ENCODE results near the gene LARP1B. TPM values are rescaled to one million over a fixed set of nuclear protein-coding genes. Genes with fewer than 3 reads are reported as not detected.

The LARP1B gene
- total RNA-seq, 1 experiment from 2014 or later: 31.1 TPM

GRCh38 chr4:128060699-128061565 is at the start of gene LARP1B (continued):
- TF ChIP-seq, protein P1, sequence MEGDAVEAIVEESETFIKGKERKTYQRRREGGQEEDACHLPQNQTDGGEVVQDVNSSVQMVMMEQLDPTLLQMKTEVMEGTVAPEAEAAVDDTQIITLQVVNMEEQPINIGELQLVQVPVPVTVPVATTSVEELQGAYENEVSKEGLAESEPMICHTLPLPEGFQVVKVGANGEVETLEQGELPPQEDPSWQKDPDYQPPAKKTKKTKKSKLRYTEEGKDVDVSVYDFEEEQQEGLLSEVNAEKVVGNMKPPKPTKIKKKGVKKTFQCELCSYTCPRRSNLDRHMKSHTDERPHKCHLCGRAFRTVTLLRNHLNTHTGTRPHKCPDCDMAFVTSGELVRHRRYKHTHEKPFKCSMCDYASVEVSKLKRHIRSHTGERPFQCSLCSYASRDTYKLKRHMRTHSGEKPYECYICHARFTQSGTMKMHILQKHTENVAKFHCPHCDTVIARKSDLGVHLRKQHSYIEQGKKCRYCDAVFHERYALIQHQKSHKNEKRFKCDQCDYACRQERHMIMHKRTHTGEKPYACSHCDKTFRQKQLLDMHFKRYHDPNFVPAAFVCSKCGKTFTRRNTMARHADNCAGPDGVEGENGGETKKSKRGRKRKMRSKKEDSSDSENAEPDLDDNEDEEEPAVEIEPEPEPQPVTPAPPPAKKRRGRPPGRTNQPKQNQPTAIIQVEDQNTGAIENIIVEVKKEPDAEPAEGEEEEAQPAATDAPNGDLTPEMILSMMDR (IDR thresholded peaks at IDR 0.05 in 2 of 3, conservative IDR thresholded peaks at IDR 0.05 in 1 of 3; ENCODE audit: borderline replicate concordance in 1 of 3, insufficient read depth in 1 of 3, low read depth in 2 of 3, low read length in 2 of 3): no peak
- no peak for TF ChIP-seq FOSL1 (IDR thresholded peaks at IDR 0.05; ENCODE audit: low read depth)
- TF ChIP-seq, protein P2, sequence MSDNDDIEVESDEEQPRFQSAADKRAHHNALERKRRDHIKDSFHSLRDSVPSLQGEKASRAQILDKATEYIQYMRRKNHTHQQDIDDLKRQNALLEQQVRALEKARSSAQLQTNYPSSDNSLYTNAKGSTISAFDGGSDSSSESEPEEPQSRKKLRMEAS (IDR thresholded peaks at IDR 0.05): peak; percentile 83

DNA sequence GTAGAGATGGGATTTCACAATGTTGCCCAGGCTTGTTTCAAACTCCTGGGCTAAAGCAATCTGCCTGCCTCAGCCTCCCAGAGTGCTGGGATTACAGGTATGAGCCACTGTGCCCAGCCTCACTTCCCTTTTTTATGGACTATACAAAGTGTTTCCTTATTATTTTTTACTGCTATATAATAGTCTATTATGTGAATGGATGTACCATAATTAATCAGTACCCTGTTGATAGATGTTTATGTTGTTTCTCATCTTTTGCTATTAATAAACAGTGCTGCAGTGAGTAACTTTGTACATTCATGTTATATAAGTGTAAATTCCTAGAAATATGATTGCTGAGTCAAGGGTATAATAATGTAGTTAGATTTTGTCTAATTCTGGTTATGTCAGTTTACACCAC is 35.8 kb upstream of the LARP1B start:
- no peaks in the 10 kb centered on the region for H3K27me3 ChIP-seq (ENCODE audit: insufficient read depth, low read length)
- H3K9me2 ChIP-seq (ENCODE audit: insufficient read depth): no peaks in the 10 kb centered on the region
- DNase-seq (ENCODE audit: low read depth, low spot score) (no peak), ATAC-seq (no peak)
- 0 out of 2 replicates have a peak, but pooled peaks cover 3% of the 10 kb centered on the region for H4K20me1 ChIP-seq (ENCODE audit: insufficient read depth)
- H2AFZ ChIP-seq (ENCODE audit: low read depth, low read length, poor library complexity, severe bottlenecking): no peak overlapping the region
- H3K4me2 ChIP-seq (ENCODE audit: low read length): no peak overlapping the region
- no peaks in the 10 kb centered on the region for H3K79me2 ChIP-seq (ENCODE audit: insufficient read depth, low read length)
- no peak overlapping the region for H3K9ac ChIP-seq (ENCODE audit: low read length)
- ChIA-PET RAD21 (ENCODE audit: low non-redundant PET in 1 of 2, low total read pairs in 2 of 2, uncharacterized antibody in 2 of 2, unreplicated experiment in 2 of 2) (no interaction called here), POLR2A (no interaction called here), CTCF (no interaction called here)
- peaks cover 3 to 7% of the 10 kb centered on the region in 2 experiments; a peak in 2 of 4 replicates for H3K36me3 ChIP-seq (ENCODE audit: control insufficient read depth in 1 of 2, insufficient read depth in 2 of 2, low read length in 2 of 2)
- no peak for TF ChIP-seq RAD21 (IDR thresholded peaks at IDR 0.05; ENCODE audit: low read depth)
- TF ChIP-seq, protein P3, sequence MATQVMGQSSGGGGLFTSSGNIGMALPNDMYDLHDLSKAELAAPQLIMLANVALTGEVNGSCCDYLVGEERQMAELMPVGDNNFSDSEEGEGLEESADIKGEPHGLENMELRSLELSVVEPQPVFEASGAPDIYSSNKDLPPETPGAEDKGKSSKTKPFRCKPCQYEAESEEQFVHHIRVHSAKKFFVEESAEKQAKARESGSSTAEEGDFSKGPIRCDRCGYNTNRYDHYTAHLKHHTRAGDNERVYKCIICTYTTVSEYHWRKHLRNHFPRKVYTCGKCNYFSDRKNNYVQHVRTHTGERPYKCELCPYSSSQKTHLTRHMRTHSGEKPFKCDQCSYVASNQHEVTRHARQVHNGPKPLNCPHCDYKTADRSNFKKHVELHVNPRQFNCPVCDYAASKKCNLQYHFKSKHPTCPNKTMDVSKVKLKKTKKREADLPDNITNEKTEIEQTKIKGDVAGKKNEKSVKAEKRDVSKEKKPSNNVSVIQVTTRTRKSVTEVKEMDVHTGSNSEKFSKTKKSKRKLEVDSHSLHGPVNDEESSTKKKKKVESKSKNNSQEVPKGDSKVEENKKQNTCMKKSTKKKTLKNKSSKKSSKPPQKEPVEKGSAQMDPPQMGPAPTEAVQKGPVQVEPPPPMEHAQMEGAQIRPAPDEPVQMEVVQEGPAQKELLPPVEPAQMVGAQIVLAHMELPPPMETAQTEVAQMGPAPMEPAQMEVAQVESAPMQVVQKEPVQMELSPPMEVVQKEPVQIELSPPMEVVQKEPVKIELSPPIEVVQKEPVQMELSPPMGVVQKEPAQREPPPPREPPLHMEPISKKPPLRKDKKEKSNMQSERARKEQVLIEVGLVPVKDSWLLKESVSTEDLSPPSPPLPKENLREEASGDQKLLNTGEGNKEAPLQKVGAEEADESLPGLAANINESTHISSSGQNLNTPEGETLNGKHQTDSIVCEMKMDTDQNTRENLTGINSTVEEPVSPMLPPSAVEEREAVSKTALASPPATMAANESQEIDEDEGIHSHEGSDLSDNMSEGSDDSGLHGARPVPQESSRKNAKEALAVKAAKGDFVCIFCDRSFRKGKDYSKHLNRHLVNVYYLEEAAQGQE (IDR thresholded peaks at IDR 0.05; ENCODE audit: low read depth): no peak
- TF ChIP-seq SIN3A (IDR thresholded peaks at IDR 0.05; ENCODE audit: low read depth): no peak
- TF ChIP-seq POLR2A (IDR thresholded peaks at IDR 0.05; ENCODE audit: borderline replicate concordance, extremely low read depth, insufficient read depth, insufficient read length): no peak
- no peak for TF ChIP-seq EZH2 (IDR thresholded peaks at IDR 0.05)
- no peak for TF ChIP-seq SRF (IDR thresholded peaks at IDR 0.05; ENCODE audit: low read depth)
- no peak for TF ChIP-seq TCF7L2 (IDR thresholded peaks at IDR 0.05; ENCODE audit: borderline replicate concordance, extremely low read depth, insufficient read depth, insufficient read length)
- TF ChIP-seq CEBPB (IDR thresholded peaks at IDR 0.05; ENCODE audit: low read depth): no peak
- TF ChIP-seq POLR2AphosphoS5 (IDR thresholded peaks at IDR 0.05; ENCODE audit: low read depth, low read length): no peak
- no peak for TF ChIP-seq JUND (IDR thresholded peaks at IDR 0.05)
- TF ChIP-seq EZH2phosphoT487 (IDR thresholded peaks at IDR 0.05; ENCODE audit: borderline replicate concordance): no peak
- no peak for TF ChIP-seq EGR1 (IDR thresholded peaks at IDR 0.05; ENCODE audit: low read depth)
- no peak for TF ChIP-seq FOSL1 (IDR thresholded peaks at IDR 0.05; ENCODE audit: low read depth)
- intact Hi-C loops (cut with micrococcal nuclease): no loop called here
- no peaks in the 10 kb centered on the region for H3K4me1 ChIP-seq (ENCODE audit: control insufficient read depth in 1 of 2, insufficient read depth in 2 of 2, low read length in 2 of 2)
- no peaks in the 10 kb centered on the region for H3K9me3 ChIP-seq (ENCODE audit: control insufficient read depth in 1 of 2, insufficient read depth in 1 of 2, low read depth in 1 of 2, low read length in 2 of 2)
- H3K27ac ChIP-seq (ENCODE audit: low read depth, low read length): no peak overlapping the region
- H3K4me3 ChIP-seq (replicated peaks in 1 of 2; ENCODE audit: low read depth in 1 of 2, low read length in 2 of 2): no peak overlapping the region
- no TSS peak for BruUV-seq (replicated peaks)
